ENCODE measurements around the gene NME3. TPM values are rescaled to one million over a fixed set of nuclear protein-coding genes. Genes with fewer than 3 reads are reported as not detected.

Gene NME3
- total RNA-seq, 1 donor = 17.6 TPM

DNA sequence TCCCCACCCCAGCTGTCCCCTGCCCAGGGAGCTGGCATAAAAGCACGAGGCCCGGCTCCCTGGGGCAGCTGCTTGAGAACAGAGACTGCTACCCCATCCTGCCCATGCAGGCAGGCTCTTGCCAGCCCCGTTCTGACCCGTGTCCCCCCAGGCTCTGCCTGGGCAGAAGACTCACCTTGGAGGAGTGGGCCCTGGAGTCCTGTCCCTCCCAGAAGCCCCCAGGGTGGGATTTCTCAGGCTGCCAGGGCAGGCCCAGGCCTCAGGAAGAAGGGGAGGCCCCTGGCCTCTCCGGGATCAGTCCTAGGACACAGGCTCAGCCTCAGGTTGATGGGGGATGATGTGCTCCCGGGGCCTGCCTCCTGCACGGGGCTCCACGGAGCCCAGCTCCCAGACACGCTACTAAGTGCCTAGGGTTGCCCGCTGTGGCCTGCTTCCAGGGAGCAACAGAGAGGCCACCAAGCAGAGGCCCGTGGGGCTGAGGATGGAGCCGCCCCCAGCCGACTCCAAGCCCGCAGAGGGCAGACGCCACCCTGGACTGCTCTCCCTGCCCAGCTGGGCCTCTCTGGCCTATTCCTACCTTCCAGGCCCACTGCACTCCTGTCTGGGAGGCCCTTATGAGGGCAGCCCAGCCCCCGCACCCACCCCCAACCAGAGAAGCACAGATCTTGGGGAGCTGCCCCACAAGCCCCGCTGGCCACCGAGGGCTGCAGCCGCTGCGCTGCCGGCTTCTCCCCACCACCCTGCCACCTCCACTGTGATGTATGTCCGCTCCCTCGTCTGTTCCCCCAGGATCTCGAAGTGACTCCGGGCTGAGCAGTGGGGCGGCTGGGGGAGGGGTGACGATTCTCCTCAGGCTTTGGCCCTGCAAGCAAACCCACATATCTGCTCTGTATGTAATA is 1.7 kb downstream of the NME3 start:
- peaks cover 31% of the 10 kb centered on the region for H3K4me1 ChIP-seq (ENCODE audit: insufficient read depth, low read length)
- H3K9me3 ChIP-seq (ENCODE audit: low read depth, low read length) = no peaks in the 10 kb centered on the region
- H3K4me3 ChIP-seq (ENCODE audit: low read length) = no peak overlapping the region
- H3K27me3 ChIP-seq (ENCODE audit: insufficient read depth, low read length) = no peaks in the 10 kb centered on the region

DNA sequence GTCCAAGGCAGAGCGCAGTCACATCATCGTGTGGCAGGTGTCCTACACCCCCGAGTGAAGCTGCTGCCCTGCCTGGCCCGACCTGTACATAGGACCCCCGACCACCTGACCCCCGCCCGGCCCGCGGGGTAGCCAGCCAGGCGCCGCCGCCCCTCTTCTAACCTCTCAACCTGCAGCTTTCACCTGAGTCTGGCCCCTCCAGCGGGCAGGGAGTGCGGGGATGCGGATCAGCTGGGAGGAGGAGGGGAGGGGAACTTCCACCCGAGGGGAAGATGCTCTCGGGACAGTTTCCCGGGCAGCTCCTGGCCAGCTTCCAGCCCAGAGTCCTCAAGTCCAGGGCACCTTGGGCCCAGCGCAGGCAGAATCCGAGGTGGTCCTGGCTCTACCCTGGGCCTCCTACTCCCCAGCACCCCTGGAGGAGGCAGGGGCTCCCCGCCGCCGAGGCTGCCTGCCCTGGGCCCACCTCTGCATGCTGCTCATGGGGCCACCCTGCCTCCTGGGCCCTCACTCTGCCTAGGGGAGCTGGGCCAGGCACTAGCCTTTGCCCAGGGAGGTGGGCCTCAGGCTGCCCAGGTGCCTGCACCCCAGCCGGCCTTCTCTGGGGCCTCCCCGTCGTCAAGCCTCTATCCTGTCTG is 2.5 kb downstream of the NME3 start:
- Histone ChIP-seq H3K9me3 (ENCODE audit: low read depth, low read length) (no peaks in the 10 kb centered on the region), H3K4me1 (ENCODE audit: insufficient read depth, low read length) (peaks cover 23% of the 10 kb centered on the region), H3K4me3 (ENCODE audit: low read length) (no peak overlapping the region), H3K27me3 (ENCODE audit: insufficient read depth, low read length) (no peaks in the 10 kb centered on the region)

DNA sequence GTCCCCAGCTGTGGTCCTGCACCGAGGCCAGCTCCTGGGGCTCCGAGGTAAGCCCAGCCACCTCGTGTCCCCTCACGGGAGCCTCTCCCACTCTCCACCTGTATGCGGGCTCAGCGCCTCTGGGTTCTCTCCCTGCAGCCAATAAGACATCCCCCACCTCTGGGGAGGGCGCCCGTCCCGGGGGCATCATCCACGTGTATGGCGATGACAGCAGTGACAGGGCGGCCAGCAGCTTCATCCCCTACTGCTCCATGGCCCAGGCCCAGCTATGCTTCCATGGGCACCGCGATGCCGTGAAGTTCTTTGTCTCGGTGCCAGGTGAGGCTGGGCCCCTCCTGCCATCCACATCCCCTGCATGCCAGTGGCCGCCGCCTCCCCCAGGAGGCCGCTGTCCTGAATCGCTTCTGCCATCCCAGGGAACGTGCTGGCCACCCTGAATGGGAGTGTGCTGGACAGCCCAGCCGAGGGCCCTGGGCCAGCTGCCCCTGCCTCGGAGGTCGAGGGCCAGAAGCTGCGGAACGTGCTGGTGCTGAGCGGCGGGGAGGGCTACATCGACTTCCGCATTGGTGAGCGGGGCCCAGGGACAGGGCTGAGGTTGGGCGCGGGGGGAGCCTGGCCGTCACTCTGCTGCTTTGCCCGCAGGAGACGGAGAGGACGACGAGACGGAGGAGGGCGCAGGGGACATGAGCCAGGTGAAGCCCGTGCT is 3.1 kb downstream of the NME3 start:
- Histone ChIP-seq H3K9me3 (ENCODE audit: low read depth, low read length) (no peaks in the 10 kb centered on the region), H3K4me3 (ENCODE audit: low read length) (no peak overlapping the region), H3K4me1 (ENCODE audit: insufficient read depth, low read length) (peaks cover 20% of the 10 kb centered on the region), H3K27me3 (ENCODE audit: insufficient read depth, low read length) (no peaks in the 10 kb centered on the region)

DNA sequence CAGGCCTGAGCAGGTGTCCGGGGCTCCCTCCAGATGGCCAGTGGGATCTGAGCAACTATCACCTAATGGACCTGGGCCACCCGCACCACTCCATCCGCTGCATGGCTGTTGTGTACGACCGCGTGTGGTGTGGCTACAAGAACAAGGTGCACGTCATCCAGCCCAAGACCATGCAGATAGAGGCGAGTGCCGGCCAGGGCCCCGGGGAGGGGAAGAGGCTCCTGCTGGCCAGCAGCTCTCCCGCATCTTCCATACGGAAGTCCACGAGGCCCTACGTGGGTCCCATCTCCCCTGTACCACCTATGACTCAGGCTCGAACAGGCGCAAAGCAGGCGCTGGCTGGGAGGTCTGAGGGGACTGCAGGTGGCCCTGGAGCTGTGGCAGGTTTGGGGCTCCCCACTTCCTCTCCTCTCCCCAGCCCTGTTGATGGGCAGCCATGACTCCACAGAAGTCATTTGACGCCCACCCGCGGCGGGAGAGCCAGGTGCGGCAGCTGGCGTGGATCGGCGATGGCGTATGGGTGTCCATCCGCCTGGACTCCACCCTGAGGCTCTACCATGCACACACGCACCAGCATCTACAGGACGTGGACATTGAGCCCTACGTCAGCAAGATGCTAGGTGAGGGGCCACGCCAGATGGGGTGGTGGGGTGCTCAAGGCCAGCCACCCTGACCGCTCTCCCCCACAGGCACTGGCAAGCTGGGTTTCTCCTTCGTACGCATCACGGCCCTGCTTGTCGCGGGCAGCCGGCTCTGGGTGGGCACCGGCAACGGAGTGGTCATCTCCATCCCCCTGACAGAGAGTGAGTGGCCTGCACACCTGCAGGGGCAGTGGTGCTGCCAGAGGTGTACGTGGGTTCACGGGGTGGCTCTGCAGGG is 4.0 kb downstream of the NME3 start:
- H3K9me3 ChIP-seq (ENCODE audit: low read depth, low read length) = no peaks in the 10 kb centered on the region
- H3K27me3 ChIP-seq (ENCODE audit: insufficient read depth, low read length) = no peaks in the 10 kb centered on the region
- H3K4me1 ChIP-seq (ENCODE audit: insufficient read depth, low read length) = peaks cover 18% of the 10 kb centered on the region
- no peak overlapping the region for H3K4me3 ChIP-seq (ENCODE audit: low read length)

DNA sequence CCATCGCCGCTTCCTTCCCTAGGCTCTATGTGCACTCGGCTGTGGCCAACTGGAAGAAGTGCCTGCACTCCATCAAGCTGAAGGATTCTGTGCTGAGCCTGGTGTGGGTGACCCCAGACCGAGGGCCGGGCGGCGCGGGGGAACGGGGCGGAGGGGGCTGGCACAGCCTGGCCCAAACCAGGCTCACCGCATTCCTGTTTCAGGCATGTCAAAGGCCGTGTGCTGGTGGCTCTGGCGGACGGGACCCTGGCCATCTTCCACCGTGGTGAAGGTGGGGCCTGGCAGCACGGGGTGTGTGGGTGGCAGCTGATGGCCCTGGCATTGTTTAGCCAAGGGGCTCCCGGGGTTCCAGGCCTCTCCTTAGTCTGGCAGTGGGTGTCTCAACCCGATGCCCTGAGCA is 4.6 kb downstream of the NME3 start:
- H3K9me3 ChIP-seq (ENCODE audit: low read depth, low read length) = no peaks in the 10 kb centered on the region
- H3K4me3 ChIP-seq (ENCODE audit: low read length) = no peak overlapping the region

DNA sequence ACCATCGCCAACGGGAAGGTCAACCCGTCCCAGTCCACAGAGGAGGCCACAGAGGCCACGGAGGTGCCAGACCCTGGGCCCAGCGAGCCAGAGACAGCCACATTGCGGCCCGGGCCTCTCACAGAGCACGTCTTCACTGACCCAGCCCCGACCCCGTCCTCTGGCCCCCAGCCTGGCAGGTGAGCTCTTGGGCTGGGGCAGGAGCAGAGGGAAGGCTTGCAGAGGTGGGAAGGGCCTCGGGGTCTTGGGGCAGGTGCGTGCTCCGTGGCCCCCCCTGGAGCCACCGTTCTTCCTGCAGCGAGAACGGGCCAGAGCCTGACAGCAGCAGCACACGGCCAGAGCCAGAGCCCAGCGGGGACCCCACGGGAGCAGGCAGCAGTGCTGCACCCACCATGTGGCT is 5.1 kb downstream of the NME3 start:
- no peaks in the 10 kb centered on the region for H3K27me3 ChIP-seq (ENCODE audit: insufficient read depth, low read length)

More for the DNA sequence above, 4.6 kb downstream of the NME3 start:
- Histone ChIP-seq H3K27me3 (ENCODE audit: insufficient read depth, low read length) (no peaks in the 10 kb centered on the region), H3K4me1 (ENCODE audit: insufficient read depth, low read length) (peaks cover 11% of the 10 kb centered on the region)

DNA sequence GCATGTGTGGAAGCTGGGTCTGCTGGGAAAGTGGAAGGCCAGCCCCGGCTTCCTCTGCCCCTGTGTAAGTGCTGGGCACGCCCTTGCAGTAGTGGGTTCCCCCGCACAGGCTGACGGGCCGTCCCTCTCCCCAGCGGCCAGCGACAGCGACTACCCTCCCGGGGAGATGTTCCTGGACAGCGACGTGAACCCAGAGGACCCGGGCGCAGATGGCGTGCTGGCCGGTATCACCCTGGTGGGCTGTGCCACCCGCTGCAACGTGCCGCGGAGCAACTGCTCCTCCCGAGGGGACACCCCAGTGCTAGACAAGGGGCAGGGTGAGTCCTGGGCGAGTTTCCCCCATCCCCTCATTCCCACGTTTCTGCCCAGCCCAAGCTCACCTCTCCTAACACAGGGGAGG is 5.5 kb downstream of the NME3 start:
- H3K9me3 ChIP-seq (ENCODE audit: low read depth, low read length) = no peaks in the 10 kb centered on the region
- peaks cover 10% of the 10 kb centered on the region for H3K4me1 ChIP-seq (ENCODE audit: insufficient read depth, low read length)
- H3K4me3 ChIP-seq (ENCODE audit: low read length) = no peak overlapping the region
- no peaks in the 10 kb centered on the region for H3K27me3 ChIP-seq (ENCODE audit: insufficient read depth, low read length)

More for the DNA sequence above, 5.1 kb downstream of the NME3 start:
- H3K4me3 ChIP-seq (ENCODE audit: low read length) = no peak overlapping the region
- H3K9me3 ChIP-seq (ENCODE audit: low read depth, low read length) = no peaks in the 10 kb centered on the region
- H3K4me1 ChIP-seq (ENCODE audit: insufficient read depth, low read length) = peaks cover 10% of the 10 kb centered on the region

DNA sequence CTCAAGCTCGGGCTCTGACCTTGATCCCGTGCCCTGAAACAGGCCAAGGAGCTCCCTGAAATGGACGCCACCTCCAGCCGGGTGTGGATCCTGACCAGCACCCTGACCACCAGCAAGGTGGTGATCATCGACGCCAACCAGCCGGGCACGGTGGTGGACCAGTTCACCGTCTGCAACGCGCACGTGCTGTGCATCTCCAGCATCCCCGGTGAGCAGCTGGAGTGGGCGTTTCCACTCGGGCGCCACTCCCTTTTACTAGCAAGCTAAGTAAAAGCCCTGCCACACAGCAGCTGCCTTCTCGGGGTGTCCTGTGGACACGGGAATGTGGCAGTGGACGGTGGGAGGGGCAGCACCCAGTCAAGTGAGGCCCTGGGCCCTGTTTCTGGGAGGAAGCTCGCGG is 6.4 kb downstream of the NME3 start:
- Histone ChIP-seq H3K9me3 (ENCODE audit: low read depth, low read length) (no peaks in the 10 kb centered on the region), H3K27me3 (ENCODE audit: insufficient read depth, low read length) (no peaks in the 10 kb centered on the region), H3K4me1 (ENCODE audit: insufficient read depth, low read length) (peaks cover 1% of the 10 kb centered on the region), H3K4me3 (ENCODE audit: low read length) (no peak overlapping the region)

DNA sequence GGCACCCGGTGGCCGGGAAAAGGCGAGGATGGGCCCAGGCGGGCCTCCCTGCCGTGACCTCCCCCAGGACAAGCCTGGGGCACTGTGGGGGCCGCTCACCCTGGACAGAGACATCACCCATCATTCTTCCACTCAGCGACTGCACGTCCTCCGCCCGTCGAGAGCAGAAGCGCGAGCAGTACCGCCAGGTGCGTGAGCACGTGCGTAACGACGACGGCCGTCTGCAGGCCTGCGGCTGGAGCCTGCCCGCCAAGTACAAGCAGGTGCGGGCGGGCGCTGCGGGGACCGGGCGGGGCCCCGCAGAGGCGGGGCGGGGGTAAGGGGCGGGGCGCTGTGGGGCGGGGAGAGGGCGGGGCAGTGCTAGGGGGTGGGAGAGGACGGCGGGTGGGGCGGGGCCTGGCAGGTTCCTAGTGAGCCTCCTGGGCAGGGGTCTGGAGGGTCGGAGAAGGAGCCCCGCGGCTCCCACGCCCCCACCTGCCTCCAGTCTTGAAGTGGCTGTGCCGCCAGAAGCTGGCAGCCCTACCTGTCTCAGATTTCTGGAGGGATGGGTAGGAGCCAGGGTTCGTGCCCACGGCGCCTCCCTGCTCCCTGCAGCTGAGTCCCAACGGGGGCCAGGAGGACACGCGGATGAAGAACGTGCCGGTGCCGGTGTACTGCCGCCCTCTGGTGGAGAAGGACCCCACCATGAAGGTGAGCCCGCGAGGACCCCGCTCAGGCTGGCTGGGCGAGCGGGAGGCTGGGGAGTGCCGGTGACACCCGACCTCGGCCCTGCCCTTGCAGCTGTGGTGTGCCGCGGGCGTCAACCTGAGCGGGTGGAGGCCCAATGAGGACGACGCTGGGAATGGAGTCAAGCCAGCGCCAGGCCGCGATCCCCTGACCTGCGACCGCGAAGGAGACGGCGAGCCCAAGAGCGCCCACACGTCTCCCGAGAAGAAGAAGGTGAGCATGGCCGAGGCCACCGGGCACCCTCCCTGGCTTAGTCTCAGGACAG is 7.5 kb downstream of the NME3 start:
- Histone ChIP-seq H3K9me3 (ENCODE audit: low read depth, low read length) (no peaks in the 10 kb centered on the region), H3K4me1 (ENCODE audit: insufficient read depth, low read length) (no peaks in the 10 kb centered on the region), H3K4me3 (ENCODE audit: low read length) (no peak overlapping the region), H3K27me3 (ENCODE audit: insufficient read depth, low read length) (no peaks in the 10 kb centered on the region)

DNA sequence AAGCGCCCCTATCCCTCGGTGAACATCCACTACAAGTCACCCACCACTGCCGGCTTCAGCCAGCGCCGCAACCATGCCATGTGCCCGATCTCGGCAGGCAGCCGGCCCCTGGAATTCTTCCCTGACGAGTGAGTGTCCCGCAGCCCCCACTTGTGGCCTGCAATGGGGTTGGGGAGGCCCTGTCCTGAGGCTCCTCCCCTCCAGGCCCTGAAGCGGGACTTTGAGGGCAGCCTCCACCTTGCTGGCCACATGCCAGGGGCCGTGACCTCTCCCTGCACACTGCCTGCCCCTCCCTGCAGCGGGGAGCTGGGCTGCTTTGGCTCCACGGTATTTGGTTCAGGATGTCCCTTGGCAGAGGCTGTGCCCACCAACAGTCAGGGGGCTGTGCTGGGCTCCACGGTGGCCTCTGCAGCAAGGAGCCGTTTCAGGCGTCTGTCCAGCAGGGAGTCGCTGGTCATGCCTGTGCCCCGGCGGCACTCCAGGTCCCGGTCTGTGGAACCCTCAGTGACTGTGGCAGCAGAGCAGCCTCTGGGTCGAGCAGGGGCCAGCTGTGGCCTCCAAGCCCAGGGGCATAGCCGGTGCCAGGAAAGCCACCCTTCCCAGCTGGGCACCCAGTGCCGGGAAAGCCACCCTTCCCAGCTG is 8.3 kb downstream of the NME3 start:
- no peaks in the 10 kb centered on the region for H3K9me3 ChIP-seq (ENCODE audit: low read depth, low read length)
- no peak overlapping the region for H3K4me3 ChIP-seq (ENCODE audit: low read length)
- H3K27me3 ChIP-seq (ENCODE audit: insufficient read depth, low read length) = no peaks in the 10 kb centered on the region
- H3K4me1 ChIP-seq (ENCODE audit: insufficient read depth, low read length) = no peaks in the 10 kb centered on the region

DNA sequence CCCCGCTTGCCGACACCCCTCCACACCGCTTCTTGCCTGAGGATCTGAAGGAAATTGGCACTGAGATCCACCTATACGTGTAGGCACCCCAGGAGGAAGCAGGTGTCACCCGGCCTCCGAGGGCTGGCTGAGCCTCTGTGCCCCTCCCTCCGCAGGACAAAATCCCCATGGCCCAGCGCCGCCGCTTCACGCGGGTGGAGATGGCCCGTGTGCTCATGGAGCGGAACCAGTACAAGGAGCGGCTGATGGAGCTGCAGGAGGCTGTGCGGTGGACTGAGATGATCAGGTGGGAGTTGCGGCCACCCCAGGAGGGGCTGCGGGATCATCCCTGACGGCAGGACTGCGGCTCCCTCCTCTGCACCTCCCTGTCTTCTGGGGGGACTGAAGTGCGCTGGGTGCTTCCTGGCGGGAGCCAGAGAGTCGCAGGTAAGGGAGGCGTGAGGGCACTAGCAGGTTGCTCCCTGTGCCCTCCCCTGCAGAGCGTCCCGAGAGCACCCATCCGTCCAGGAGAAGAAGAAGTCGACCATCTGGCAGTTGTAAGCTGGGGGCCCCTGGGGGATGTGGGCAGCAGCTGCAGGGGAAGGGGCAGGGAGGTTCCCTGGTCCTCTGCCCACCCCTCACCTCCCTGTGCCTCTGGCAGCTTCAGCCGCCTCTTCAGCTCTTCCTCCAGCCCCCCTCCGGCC is 9.0 kb downstream of the NME3 start:
- Histone ChIP-seq H3K4me1 (ENCODE audit: insufficient read depth, low read length) (no peaks in the 10 kb centered on the region), H3K4me3 (ENCODE audit: low read length) (no peak overlapping the region), H3K9me3 (ENCODE audit: low read depth, low read length) (no peaks in the 10 kb centered on the region), H3K27me3 (ENCODE audit: insufficient read depth, low read length) (no peaks in the 10 kb centered on the region)

DNA sequence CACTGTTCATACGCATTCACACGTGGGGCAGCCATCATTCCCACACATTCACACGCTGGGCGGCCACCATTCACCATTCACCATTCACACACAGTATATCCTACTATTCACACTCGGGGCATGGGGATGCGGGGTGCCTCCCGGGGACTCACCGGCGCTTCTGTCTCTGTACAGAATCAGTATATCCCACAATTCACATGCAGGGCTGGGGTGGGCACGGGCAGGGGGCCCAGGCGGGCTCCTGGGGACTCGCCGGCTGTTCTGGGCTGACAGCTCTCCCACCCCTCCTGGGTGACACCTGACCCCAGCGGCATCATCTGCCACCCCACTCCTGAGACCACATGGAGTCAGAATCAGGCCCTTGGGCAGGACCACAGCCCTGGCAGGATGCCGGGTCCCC is 9.6 kb downstream of the NME3 start:
- no peaks in the 10 kb centered on the region for H3K4me1 ChIP-seq (ENCODE audit: insufficient read depth, low read length)
- no peaks in the 10 kb centered on the region for H3K9me3 ChIP-seq (ENCODE audit: low read depth, low read length)
- no peaks in the 10 kb centered on the region for H3K27me3 ChIP-seq (ENCODE audit: insufficient read depth, low read length)
- H3K4me3 ChIP-seq (ENCODE audit: low read length) = no peak overlapping the region

DNA sequence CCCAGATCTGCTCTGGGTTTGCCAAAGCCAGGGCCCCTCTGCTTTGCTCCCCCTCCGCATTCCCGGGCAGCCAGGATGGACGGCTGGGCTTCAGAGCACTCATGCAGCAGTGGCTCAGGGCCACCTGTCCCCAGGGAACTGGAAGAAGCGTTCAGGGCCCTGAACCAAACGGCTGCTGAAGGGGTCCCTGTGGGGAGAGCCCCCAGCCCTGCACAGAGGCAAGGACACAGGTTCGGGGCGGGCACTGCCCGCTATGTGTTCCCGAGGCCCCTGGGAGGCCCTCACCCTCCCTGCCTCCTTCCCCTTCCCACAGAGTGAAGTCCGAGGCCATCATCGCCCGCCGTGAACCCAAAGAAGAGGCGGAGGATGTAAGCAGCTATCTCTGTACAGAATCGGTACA is 10.4 kb downstream of the NME3 start:
- Histone ChIP-seq H3K4me1 (ENCODE audit: insufficient read depth, low read length) (no peaks in the 10 kb centered on the region), H3K9me3 (ENCODE audit: low read depth, low read length) (no peaks in the 10 kb centered on the region), H3K4me3 (ENCODE audit: low read length) (no peak overlapping the region), H3K27me3 (ENCODE audit: insufficient read depth, low read length) (no peaks in the 10 kb centered on the region)

Data from mononuclear cell (primary cell).